GF-D8 (cell line): ENCODE results near the gene CALCOCO1.

Experiments used
- DNase-seq: peaks from one replicate; lab custom pipeline; 2025; lab: John Stamatoyannopoulos, UW

Gene CALCOCO1

DNA sequence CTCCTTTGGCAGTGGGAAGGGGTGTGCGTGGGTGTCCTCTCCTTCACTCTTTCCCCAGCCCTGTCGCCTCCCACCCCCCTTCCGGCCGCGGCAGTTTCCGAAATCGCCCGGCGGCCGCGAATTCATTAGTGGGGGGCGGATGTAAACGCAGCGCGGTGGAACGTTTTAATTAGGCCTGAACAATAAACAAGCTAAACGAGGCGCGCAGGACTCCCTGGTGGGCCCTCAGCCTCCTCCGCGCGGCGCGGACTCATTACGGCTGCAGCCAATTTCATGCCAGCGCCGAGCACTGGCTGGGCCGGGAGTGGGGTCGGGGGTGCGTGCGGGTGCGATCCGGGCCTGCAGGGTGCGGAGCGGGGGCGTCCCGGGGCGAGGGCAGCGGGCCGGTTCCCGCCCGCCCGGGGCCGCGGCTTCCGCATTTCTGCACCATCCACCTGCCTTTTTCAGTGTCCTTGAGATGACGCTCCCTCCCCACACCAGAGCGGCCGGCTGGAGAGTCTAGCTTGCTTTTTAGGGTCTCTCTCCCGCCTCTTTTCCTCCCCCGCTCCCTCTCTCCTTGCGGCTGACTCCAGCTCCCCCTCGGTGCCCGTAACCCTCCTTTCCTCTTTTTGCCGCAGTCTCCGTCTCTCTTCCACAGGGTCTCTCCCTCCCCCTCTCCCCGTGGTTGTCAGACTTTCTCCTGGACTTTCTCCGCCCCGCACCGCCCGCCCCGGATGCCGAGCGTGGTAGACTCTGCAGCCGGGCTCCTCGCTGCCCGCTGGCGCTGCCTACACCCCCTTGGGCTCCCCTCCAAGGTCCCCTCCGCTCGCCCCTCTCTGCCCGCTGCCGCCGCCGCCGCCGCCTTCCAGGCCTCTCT lies 24.3 kb upstream of the CALCOCO1 start, which contains the start of gene CISTR:
TSS of gene CISTR (minus strand) at position 644 of the 856 bp plus-strand sequence.
- DNase-seq, result no peak

GRCh38 chr12:53750812-53751335 lies 23.6 kb upstream of the CALCOCO1 start:
- no peak for DNase-seq

DNA sequence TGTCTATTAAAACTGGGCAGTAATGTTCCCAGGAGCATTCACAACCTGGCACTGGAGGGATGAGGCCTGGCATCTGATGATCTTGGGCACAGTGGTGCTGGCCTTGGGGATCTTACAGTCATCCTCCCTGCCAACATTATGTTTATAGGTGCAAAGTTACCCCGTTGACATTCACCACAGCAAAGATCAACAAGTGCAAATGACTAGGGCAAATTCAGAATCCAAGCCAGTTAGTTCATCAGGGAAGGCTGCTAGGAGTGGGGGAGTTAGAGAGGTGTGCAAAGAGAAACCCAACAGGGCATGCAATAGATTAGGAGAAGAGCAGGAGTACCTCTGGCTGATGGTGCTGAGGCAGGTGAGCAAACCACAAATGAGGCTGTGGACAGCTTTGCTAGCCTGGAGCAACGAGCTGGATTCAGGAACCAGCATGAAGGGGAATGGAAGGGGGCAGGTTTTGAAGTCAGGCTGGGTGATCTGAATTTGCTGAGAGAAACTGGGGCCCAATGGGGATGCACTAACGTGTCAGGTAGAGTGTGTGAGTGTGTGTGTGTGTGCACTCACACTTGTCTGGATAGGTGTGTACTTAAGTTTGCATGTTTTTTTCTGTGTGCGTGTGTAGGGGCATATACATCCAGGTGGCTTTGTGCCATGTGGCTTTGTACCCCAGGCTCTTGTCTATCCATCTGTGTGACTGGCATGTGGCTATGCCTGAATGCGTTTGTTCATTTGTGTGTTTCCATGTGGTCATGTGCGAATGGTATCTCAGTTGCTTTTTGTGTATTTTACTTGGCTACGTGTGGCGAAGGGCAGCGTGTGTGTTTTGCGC lies 22.9 kb upstream of the CALCOCO1 start:
- DNase-seq, result no peak

DNA sequence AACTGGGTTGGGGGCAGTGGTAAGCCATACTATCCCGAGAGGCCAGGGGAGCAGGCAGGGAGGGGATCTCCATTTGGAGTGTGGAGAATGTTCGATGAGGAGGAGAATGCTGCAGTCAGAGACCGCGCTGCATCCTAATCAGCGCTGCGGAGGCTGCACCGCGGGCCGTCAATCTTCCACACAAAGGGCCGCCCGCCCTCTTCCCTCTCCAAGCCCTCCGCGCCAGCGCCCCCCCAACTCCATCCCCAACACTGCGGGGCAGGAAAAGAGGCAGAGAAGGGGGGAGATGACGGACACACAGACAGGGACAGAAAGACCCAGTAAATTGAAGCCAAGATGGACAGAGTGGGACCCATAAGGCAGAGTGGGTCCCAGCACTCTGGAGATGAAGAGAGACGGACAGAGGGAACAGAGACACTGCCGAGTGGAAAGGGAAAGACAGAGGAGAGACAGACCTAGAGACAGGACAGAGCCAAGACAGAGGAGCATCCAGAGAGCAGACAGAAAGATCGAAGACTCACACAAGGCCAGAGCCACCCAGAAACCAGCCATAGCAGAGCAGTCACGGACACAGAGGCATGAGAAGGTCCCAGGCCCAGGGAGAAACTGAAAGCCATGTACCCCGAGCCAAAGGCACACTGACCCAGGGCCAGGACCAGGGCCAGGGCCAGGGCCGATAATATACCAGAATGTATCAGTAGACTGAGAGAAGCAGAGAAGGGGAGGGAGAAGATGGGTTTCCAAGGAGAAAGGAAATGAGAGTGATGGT lies 21.0 kb upstream of the CALCOCO1 start:
- no peak for DNase-seq

GRCh38 chr12:53747095-53747494 lies 19.8 kb upstream of the CALCOCO1 start:
- DNase-seq, result no peak

DNA sequence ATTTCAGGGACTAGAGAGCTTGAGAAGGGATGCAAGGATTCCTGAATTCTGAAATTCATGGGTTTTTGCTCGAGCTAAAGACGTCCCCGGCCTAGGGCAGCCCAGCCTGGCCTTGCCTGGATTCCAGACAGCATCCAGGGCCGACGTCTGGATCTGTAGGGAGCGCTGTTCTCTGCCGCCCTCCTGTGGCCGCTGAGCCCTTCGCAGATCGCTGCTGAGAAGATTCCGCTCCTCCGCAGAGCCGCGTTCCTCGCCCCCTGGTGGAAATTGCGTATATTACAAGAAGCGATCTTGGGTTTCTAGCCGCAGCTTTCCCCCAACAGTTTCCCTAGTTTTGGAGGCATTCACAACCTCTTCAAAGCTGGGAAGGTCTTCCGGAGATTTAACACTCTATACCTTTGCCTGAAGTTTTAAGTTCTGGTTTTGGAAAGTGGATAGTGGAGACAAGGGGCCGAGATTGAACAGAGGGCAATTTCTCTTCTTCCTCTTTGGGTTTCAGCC lies 19.4 kb upstream of the CALCOCO1 start:
- DNase-seq, result peak; percentile 23

DNA sequence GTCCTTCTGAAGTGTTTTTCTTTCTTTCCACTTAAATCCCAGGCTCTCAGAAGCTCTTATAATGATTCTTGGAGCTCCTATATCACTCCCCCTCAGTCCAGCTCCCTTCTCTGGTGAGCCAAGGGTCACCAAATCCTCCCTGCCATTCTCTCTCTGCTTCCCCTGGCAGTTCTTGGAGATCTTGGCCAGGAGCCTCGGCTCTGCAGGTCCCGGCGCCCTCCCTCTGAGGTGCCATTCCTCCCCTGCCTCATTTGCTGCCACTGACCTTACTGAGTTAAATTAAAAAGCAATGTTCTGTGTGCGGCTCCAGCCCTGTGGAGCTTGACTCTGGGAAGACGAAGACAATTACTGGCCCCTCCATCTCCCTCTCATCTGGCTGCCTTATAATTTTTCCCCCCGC lies 17.5 kb upstream of the CALCOCO1 start:
- no peak for DNase-seq

DNA sequence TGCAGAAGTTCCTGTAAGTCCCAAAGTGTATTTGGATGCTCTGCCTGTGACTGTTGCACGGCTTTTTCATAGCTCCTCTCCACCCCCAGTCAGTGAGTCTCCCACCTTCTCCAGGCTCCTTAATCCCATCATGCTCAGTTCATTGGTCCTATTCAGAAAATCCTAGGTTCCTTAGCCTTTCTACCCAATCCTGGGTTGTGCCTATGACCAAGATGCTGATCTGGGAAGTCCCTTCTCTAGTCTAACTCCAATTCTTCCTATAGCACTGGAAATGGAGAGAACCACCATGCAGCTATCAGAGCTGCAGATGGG lies 16.8 kb upstream of the CALCOCO1 start:
- DNase-seq, result no peak

DNA sequence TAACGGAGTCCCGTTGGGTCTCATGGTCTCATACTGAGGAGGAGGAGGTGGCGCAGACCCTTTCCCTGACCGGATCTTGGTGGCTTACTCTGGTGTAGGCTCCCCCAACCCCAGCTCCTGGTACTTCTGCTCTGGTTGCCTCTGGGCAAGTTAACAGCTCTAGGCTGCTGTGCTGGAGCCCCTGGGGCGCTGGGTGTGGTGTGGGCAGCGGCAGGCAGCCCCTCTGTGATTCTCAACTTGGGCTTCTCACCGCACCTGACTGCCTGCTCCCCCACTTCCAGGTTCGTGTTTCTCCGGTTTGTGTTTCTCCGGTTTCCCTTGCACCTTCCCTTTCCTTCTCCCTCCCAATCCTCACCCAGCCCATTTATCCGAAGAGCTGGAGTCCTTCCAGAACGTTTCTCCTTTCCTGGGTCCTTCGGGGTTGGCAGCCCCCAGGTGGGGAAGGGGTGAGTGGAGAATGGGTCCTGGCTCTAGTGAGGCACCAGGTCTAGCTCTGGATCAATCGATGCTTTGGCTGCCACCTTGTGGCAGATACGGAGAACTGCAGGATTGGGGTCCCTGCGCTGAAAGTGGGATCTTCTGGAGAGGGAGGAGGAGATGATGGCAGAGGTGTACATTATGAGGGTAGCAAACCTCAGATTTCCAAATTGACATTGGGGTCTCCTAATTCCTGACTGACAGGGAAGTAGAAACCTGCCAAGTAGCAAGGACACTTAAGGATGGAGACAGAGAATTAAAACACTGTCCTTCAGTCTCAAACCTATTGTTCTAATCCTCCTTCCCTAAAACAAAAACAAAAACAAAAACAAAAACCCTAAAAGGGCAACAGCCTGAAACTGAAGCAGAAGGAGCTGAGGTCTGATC lies 16.2 kb upstream of the CALCOCO1 start:
- no peak for DNase-seq

DNA sequence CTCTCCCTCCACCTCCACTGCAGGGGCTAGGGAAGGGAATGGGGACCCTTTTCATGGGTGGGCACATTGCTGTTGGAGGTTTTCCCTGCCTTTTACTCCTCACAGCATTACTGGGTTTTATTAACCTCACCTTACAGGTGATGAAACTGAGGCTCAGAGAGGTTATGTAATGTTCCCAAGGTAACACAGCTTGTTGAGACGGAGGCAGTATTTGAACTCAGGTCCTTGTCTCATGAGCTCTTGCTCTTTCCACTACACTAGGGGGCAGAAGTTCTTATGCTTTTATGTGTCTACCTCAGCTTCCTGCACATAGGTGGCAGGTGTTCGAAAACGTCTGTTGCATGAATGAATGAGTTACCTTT lies 12.9 kb upstream of the CALCOCO1 start:
- no peak for DNase-seq

DNA sequence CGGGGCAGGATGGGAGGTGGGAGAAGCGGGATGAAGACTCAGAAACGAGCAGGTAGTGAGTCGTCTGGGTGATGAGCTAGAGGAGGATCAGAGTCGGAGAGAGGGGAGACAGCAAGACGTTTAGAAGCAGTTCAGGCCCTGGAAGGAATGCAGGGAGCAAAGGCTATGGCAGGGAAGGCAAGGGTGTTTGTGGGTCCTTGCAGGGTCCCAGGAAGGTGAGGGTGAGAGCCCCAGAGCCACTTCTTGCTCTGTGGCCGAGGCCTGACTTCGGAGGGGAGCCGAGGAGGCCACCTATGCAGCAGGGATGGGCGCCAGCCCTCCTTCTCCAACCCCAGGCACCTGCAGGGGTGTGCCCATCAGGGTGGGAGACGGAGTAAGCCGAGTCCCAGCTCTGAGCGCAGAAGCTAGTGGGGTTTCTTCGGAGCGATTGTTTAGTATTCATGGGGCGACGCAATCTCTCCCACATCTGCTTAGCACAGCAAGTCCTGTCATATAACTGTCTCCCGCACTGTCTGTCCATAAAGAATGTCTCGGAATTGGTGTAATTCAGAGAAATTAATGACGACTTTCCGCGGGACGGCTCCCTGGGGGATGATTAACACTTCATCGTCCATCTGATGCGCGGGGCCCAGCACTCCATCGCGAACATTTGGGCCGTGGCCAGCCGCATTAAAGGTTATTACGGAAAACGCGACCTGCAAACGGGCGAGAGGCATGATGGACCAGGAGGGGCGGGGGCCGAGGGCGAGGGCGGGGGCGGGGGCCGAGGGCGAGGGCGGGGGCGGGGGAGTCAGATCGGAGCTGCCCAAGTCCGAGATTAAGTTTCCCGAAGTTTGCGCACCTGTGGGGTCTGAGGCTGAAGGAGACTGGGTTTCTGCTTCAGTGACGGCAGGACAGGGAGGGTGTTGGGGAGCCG lies 12.2 kb upstream of the CALCOCO1 start:
- no peak for DNase-seq

DNA sequence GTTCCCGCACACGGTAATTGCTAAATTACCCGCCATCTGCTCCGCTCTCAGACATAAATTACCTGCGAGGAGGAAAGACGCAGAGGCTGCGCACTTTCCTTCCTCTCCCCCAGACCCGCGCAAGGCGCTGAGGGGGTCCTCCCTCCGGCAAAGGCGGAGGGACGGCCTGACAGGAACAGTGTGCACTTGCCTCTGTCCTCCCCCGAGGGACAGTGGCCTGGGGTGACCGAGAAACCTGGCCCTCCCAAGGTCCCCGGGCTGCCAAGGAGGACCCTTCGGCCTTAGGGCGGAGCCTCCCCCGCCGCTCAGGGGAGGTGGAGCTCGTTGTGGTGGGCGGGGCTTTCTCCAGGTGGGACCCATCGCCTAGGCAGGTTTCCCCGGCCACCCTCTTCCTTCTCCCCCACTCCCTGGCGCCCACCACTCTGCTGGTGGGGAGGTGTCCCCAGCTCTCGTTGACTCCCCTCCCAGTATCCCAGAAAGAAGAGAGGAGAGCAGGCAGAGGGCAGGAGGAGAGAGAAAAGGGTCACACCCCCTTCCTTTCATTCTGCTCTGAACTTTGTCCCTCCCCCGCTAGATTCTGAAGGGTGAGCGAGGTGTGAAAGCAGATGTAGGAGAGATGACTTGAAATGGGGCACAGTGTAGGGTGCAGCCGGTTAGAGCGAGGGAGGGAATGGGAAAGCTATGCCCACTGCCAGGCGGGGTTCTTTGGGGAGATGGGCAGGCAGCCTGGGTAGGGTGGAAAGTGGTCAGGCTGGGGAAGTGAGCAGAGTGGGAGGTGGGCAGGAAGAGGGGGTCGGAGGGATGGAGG lies 11.4 kb upstream of the CALCOCO1 start:
- no peak for DNase-seq

DNA sequence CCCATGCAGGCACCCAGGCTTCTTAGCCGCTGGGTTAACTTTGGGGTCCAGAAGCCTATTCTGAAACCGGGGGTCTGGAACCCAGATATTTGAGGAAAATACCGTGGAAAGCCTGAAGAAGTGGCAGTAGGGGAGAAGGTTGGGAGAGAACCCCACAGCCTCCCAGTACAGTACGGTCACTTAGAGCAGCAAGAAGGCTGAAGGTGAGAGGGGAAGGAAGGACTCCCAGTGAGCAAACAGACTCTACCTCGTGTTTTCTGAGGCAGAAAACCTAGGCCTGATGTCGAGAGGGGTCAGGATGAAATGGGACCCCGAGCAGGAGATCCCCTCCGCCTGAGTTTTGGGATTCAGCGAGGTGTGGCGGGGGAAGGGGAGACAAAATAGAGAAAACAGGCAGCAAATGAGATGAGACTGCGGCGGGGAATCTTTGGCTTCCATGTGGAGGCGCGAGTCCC lies 10.7 kb upstream of the CALCOCO1 start:
- no peak for DNase-seq

DNA sequence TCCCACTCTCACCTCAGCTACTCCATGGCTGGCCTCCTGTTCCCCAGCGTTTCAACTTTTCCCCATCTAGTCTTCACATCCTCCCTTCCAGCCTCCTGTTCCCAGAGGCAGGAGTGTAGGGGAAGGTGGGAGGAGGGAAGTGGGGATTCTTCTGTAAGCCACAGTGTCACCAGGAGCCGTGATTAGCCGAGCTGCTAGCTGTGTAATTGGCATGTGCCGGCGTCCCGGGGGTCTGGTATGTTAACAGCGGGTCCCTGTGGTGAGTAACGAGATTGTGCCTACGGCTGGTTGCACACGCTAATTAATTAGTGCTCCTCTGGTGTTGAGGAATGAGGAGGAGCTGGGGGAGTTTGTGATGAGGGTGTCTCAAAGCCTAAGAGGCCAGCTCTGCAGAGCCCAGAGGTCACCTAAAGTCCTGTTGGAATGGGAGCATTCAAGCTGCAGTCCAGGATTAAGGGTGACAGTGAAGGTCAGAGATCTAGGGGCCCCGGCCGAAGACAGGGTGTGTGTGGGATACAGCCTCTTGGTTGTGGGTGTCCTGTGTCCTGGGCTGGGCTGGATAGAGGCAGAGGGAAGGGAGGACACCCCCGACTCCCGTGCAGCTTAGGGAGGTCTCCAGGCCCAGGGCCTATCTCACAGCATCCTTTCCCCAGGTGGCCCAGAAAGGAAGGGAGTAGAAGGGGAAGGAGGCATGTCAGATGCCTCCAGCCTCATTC lies 10.0 kb upstream of the CALCOCO1 start:
- no peak for DNase-seq

DNA sequence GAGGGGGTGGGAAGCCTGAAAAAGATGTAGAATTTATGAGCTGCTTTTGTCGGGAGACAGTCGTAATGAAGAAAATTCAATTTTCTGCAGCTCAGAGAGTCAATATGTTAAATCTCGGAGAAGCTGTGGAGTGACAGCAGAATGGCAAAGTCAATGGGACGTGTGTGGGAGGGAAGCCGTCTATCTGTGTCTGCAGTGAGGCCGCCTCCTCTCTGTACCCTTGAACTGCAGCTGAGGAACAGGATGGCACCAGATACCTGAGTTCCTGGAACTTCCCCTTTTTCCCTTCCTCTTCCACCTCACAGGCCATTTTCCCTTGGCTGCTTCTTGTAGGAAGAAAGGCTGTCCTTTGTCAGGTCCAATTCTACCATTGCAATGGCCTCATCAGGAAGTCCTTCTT lies 9.3 kb upstream of the CALCOCO1 start:
- DNase-seq, result no peak

DNA sequence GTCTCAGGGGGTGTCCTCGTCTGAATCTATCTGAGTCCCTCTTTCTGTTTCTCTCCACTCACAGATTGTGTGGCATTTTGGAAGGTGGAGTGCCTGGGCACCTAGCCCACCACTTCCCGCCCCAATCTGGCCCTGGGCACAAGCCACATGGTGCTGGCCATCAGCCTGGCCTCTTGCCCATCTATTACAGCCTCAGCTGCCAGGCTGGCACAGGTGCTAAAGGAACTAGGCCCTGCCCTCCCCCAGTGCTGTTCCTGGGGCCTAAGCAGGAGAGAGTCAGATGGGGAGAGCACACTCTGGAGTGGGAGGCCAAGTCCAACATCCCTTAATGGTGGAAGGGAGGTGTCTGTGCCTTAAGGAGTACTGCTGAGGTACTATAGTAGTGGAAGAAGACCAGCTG lies 8.3 kb upstream of the CALCOCO1 start:
- DNase-seq, result no peak

- no peak for DNase-seq
Observed at GRCh38 chr12:53734425-53734824, 7.2 kb upstream of the CALCOCO1 start.

DNA sequence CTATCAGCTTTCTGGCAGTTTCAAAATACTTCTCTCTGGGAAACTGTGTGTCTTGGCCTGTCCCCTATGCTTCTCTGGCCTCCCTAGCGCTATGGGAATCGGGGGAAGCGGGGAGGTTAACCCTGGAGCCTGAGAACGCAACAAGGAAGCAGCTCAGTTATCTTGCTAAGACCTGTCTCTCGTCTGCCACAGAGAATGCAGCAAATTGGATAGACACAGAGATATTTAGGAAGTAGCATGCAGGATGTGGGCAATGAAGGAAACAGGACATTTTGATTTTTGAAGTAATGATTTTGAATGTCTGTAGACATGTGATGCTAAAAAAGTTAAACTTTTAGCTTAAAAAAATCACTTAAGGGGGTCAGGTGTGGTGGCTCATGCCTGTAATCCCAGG lies 6.6 kb upstream of the CALCOCO1 start:
- DNase-seq, result no peak
